K562 (cell line): Measurements from ENCODE around the gene KIAA0319L.

Experiments
- AFF4 ChIP-seq: sonication (generic); formaldehyde crosslinking; IDR thresholded peaks from 2 replicates; pipeline ENCODE4 v1.8.0; 2023; ENCODE audit warnings: mild to moderate bottlenecking, missing genetic modification reagents
- CHCHD3 ChIP-seq: fragments of 250-450 bp; sonication (Bioruptor Pico); IDR thresholded peaks from 2 replicates; pipeline ENCODE4 v2.1.2; 2022; ENCODE audit warnings: mild to moderate bottlenecking
- EP300 ChIP-seq: IDR thresholded peaks from 2 replicates; pipeline ENCODE4 v1.6.1; 2012; ENCODE audit warnings: low read length, improper control_type of control experiment
- RHOXF2B ChIP-seq: fragments of 250-450 bp; sonication (Bioruptor Pico); conservative IDR thresholded peaks from 2 replicates; pipeline ENCODE4 v1.5.1; 2021
- SMARCA5 ChIP-seq: fragments of 450-650 bp; IDR thresholded peaks from 2 replicates; pipeline ENCODE4 v1.6.1; 2016
- SNRNP70 ChIP-seq: fragments of 200-400 bp; formaldehyde crosslinking; optimal IDR thresholded peaks from 2 replicates; pipeline ENCODE3; 2017; ENCODE audit warnings: low read depth, low read length

- TF ChIP-seq CHCHD3, result no peak
- no peak for TF ChIP-seq EP300
- no peak for TF ChIP-seq SNRNP70
- TF ChIP-seq RHOXF2B (CRISPR knock-in tag), result no peak
- no peak for TF ChIP-seq SMARCA5
- no peak for TF ChIP-seq AFF4 (CRISPR knock-in tag)
Observed at GRCh38 chr1:35573198-35574124, 16.3 kb upstream of the KIAA0319L start, which contains the start of gene TFAP2E.
